K562 (cell line): ENCODE results near the gene TMEM129. TPM values are rescaled to one million over a fixed set of nuclear protein-coding genes. Genes with fewer than 3 reads are reported as not detected.
A peak's percentile ranks its signal among the peaks of the same experiment; 100 is the strongest.

ENCODE experiments used
- ATAC-seq: fragments of 200-7000 bp; cut with Tn5 transposase; 3 replicates; pipeline ENCODE4 v1.9.1; 2020; ENCODE audit warnings: moderate library complexity
- BruUV-seq: library from RNA; stranded (reverse); fragments of 400-500 nt; replicated peaks from 2 replicates; lab custom pipeline; 2021; lab: Mats Ljungman, UMichigan
- CTCF ChIA-PET: fragments of 300-600 bp; formaldehyde crosslinking; extraction: SDS; loops from one replicate; lab custom pipeline; 2021; ENCODE audit warnings: low intra/inter-chr PET ratio; lab: Yijun Ruan, JAX
- POLR2A ChIA-PET: fragments of 300-600, 350-650 bp; sonication (Branson Sonifier 250); formaldehyde crosslinking; extraction: SDS; loops from one replicate; lab custom pipeline; 2021; ENCODE audit warnings: antibody characterized with exemption, inconsistent platforms; lab: Yijun Ruan, JAX
- DNase-seq, 4 experiments: peaks; one replicate each; pipeline versions ENCODE4 v3.0.0 to v3.0.0-alpha.2; 2011 to 2018; ENCODE audit warnings: low spot score in 3 of 4, mixed read lengths in 3 of 4; ENCODE audit errors: extremely low read depth in 1 of 4
- FAIRE-seq: peaks from 2 replicates; lab custom pipeline; 2011; peaks lifted over from hg19 to GRCh38; lab: Jason Lieb, UNC
- H2AFZ ChIP-seq: 2 replicates; pipeline ENCODE4 v1.6.0; 2011; ENCODE audit warnings: low read depth, low read length, control low read depth, inconsistent platforms
- H3K27ac ChIP-seq: fragments of 200-600 bp; 3 replicates; pipeline ENCODE4 v1.8.0; 2011; ENCODE audit warnings: low read depth, mild to moderate bottlenecking, control low read depth, inconsistent platforms, low read length, moderate library complexity, mixed read lengths; ENCODE audit errors: extremely low read depth
- H3K27me3 ChIP-seq, 2 experiments: fragments of 300-600 bp in 1 of 2; 2 replicates in 1 of 2; 3 replicates in 1 of 2; pipeline versions ENCODE4 v1.6.0 to v1.8.0; 2011; ENCODE audit warnings: inconsistent platforms in 2 of 2, low read length in 2 of 2, mild to moderate bottlenecking in 1 of 2, mixed read lengths in 1 of 2, moderate library complexity in 1 of 2; ENCODE audit not compliant: control insufficient read depth in 2 of 2, insufficient read depth in 2 of 2
- H3K36me3 ChIP-seq: fragments of 300-600 bp; 3 replicates; pipeline ENCODE4 v1.8.0; 2011; ENCODE audit warnings: mild to moderate bottlenecking, low read length, inconsistent platforms; ENCODE audit not compliant: control insufficient read depth, insufficient read depth
- H3K4me1 ChIP-seq, 2 experiments: fragments of 200-600 bp in 1 of 2; replicated peaks in 1 of 2; 2 replicates in 1 of 2; 3 replicates in 1 of 2; pipeline versions ENCODE4 v1.5.1 to v1.8.0; 2011; ENCODE audit warnings: inconsistent platforms in 2 of 2, low read length in 2 of 2, mild to moderate bottlenecking in 1 of 2, mixed read lengths in 1 of 2, moderate library complexity in 1 of 2; ENCODE audit not compliant: control insufficient read depth in 2 of 2, insufficient read depth in 2 of 2
- H3K4me2 ChIP-seq: 2 replicates; pipeline ENCODE4 v1.6.1; 2011; ENCODE audit warnings: low read length, control low read depth, inconsistent platforms, mixed read lengths; ENCODE audit not compliant: insufficient read depth
- H3K4me3 ChIP-seq: fragments of 200-600 bp; sonication (generic), shearing (Covaris generic); 2 replicates; pipeline ENCODE4 v1.5.1; 2016; ENCODE audit warnings: control low read depth, inconsistent platforms
- H3K79me2 ChIP-seq: fragments of 200-600 bp; 3 replicates; pipeline ENCODE4 v1.8.0; 2011; ENCODE audit warnings: low read length, inconsistent platforms; ENCODE audit not compliant: control insufficient read depth, insufficient read depth
- H3K9ac ChIP-seq, 2 experiments: 2 replicates each; pipeline versions ENCODE4 v1.6.0 to v1.6.1; 2011; ENCODE audit warnings: low read depth in 2 of 2, low read length in 2 of 2, control low read depth in 1 of 2, inconsistent platforms in 1 of 2, mild to moderate bottlenecking in 1 of 2, mixed read lengths in 1 of 2; ENCODE audit not compliant: insufficient read depth in 1 of 2
- H3K9me1 ChIP-seq: one replicate; pipeline ENCODE4 v1.6.0; 2011; ENCODE audit warnings: inconsistent platforms, mild to moderate bottlenecking, low read length, moderate library complexity; ENCODE audit not compliant: control insufficient read depth, insufficient read depth
- H3K9me3 ChIP-seq: replicated peaks from 2 replicates; pipeline ENCODE4 v1.5.1; 2011; ENCODE audit warnings: low read depth, low read length, inconsistent platforms; ENCODE audit not compliant: control insufficient read depth, insufficient read depth
- H4K20me1 ChIP-seq: replicated peaks from 2 replicates; pipeline ENCODE4 v1.6.1; 2011; ENCODE audit warnings: low read length, inconsistent platforms, mixed read lengths; ENCODE audit not compliant: control insufficient read depth, insufficient read depth
- GTF2A2 ChIP-seq: IDR thresholded peaks from 2 replicates; pipeline ENCODE4 v1.6.1; 2016; ENCODE audit warnings: mild to moderate bottlenecking, missing genetic modification characterization, missing compliant biosample characterization
- HDAC3 ChIP-seq: fragments of 450-650 bp; IDR thresholded peaks from 2 replicates; pipeline ENCODE4 v1.6.1; 2018; ENCODE audit warnings: borderline replicate concordance, mild to moderate bottlenecking, moderate library complexity; ENCODE audit not compliant: partially characterized antibody
- HEY1 ChIP-seq: fragments of 250-450 bp; sonication (Bioruptor Pico); IDR thresholded peaks from 2 replicates; pipeline ENCODE4 v1.5.0; 2020; ENCODE audit warnings: mild to moderate bottlenecking, moderate library complexity, borderline replicate concordance
- NUFIP1 ChIP-seq: fragments of 450-650 bp; IDR thresholded peaks from 2 replicates; pipeline ENCODE4 v1.6.1; 2018; ENCODE audit not compliant: partially characterized antibody
- POU5F1 ChIP-seq: fragments of 150-350 bp; IDR thresholded peaks from 2 replicates; pipeline ENCODE4 v1.6.1; 2014; ENCODE audit warnings: borderline replicate concordance, low read length, low read depth, mild to moderate bottlenecking; ENCODE audit not compliant: partially characterized antibody
- SP2 ChIP-seq: IDR thresholded peaks from 2 replicates; pipeline ENCODE4 v1.6.1; 2011; ENCODE audit warnings: mild to moderate bottlenecking, low read depth, low read length, moderate library complexity; ENCODE audit not compliant: poor library complexity, severe bottlenecking; ENCODE audit errors: extremely low read depth
- SREBF2 ChIP-seq: sonication (generic); formaldehyde crosslinking; IDR thresholded peaks from 2 replicates; pipeline ENCODE4 v1.4.0; 2020; ENCODE audit warnings: mild to moderate bottlenecking, missing genetic modification reagents
- SUPT5H ChIP-seq: fragments of 450-650 bp; IDR thresholded peaks from 2 replicates; pipeline ENCODE4 v1.6.1; 2016
- TBP ChIP-seq: optimal IDR thresholded peaks from 2 replicates; pipeline ENCODE3; 2011; ENCODE audit warnings: low read depth, low read length, improper control_type of control experiment
- U2AF2 ChIP-seq: fragments of 200-400 bp; formaldehyde crosslinking; optimal IDR thresholded peaks from 2 replicates; pipeline ENCODE3; 2017; ENCODE audit warnings: low read depth, mild to moderate bottlenecking, low read length
- ZBED1 ChIP-seq: IDR thresholded peaks from 2 replicates; pipeline ENCODE4 v1.6.1; 2014
- ZNF253 ChIP-seq: fragments of 250-450 bp; sonication (Bioruptor Pico); conservative IDR thresholded peaks from 2 replicates; pipeline ENCODE4 v1.6.1; 2021; ENCODE audit warnings: mild to moderate bottlenecking
- ZNF263 ChIP-seq: sonication (generic); formaldehyde crosslinking; IDR thresholded peaks from 2 replicates; pipeline ENCODE4 v1.8.0; 2022; ENCODE audit warnings: mild to moderate bottlenecking, missing genetic modification reagents, borderline replicate concordance
- ZNF551 ChIP-seq: fragments of 250-450 bp; sonication (Bioruptor Pico); IDR thresholded peaks from 2 replicates; pipeline ENCODE4 v1.5.0; 2021; ENCODE audit warnings: mild to moderate bottlenecking, moderate library complexity
- WGBS: fragments of 100-300 bp; shearing (Covaris generic); methylation state at CpG from one replicate; pipeline ENCODE4 v1.1.6; 2016; ENCODE audit warnings: low coverage, mixed read lengths; ENCODE audit not compliant: insufficient coverage; ENCODE audit errors: missing lambda C conversion rate; 5-methylcytosine and 5-hydroxymethylcytosine counted together
- in situ Hi-C: fragments of 300-500 bp; cut with MboI; formaldehyde crosslinking; loops from 4 replicates; pipeline ENCODE4 v1.15.0; 2018; ENCODE audit warnings: inconsistent platforms, mixed read lengths
- intact Hi-C: fragments of 100-400 bp; cut with micrococcal nuclease; formaldehyde crosslinking; loops from 2 replicates; pipeline ENCODE4 v1.14.2; 2022
- polyA plus RNA-seq, 8 experiments: library from polyadenylated mRNA; depleted of rRNA in 4 of 8; stranded (reverse) in 5 of 8; unstranded in 3 of 8; fragments of >200 nt; fragmentation: Nextera tagmentation in 2 of 8; fragmentation: Illumina TruSeq in 1 of 8; extraction: Ambion mirVana in 2 of 8; extraction: Trizol in 1 of 8; gene quantifications; 2 replicates each; pipeline versions ENCODE4 v1.2.1 to v1.2.3, GENCODE V29; 2011 to 2014; ENCODE audit warnings: inconsistent platforms in 1 of 8, missing spikeins in 1 of 8
- total RNA-seq, 7 experiments: library from RNA; depleted of rRNA in 6 of 7; stranded (reverse); fragments of >200 nt in 6 of 7; fragmentation: Illumina TruSeq in 2 of 7; extraction: Trizol in 2 of 7; gene quantifications; 2 replicates each; pipeline versions ENCODE4 v1.2.1 to v1.2.3, GENCODE V29; 2011 to 2021; ENCODE audit warnings: low replicate concordance in 1 of 7
- TF ChIP-seq, protein P1 (sequence below), 2 experiments: fragments of 450-650 bp; conservative IDR thresholded peaks; 2 replicates each; pipeline ENCODE4 v1.6.1; 2017; ENCODE audit warnings: mild to moderate bottlenecking in 2 of 2, moderate library complexity in 2 of 2
- TF ChIP-seq, protein P2 (sequence below): fragments of 450-650 bp; IDR thresholded peaks from 2 replicates; pipeline ENCODE4 v1.6.1; 2017; ENCODE audit warnings: antibody characterized with exemption
- TF ChIP-seq, protein P3 (sequence below): fragments of 250-450 bp; sonication (Bioruptor Pico); IDR thresholded peaks from 2 replicates; pipeline ENCODE4 v1.8.0; 2022; ENCODE audit warnings: inconsistent platforms, mild to moderate bottlenecking, moderate library complexity, borderline replicate concordance

TMEM129 gene
- total and polyA plus RNA-seq, 9 of the 15 experiments (the other 6 are each of a cell fraction or from before 2014, with no cell fraction given): 0.34 to 47.2 (median 18.8) TPM

DNA sequence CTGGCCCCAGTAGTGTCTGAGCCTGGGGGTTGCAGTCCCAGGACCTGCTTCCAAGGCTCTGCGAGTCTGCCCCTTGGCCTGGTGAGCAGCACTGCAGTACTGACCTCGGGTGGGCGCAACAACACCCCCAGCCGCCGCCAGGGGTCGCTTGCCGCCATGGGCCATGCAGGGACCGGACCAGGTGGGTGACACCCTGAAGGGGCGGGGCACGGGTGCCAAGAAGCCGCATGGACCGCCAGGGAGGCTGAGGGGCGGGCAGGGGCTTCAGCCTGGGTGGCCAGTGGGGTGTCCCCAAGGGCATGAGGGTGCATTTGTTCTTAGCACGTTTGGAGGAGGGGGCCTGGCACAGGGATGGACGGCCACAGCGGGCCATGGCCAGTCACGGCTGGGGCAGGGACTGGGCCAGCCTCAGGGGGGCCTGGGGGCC lies 25.2 kb upstream of the TMEM129 start:
- no peak overlapping the region for H3K4me2 ChIP-seq
- no peak overlapping the region for H3K4me3 ChIP-seq
- intact Hi-C loops: loop anchor here (5.0 kb wide), 2 partner anchors 161 to 441 kb away; no protein-coding TSS in a partner anchor
- H4K20me1 ChIP-seq: no peaks in the 10 kb centered on the region
- H3K36me3 ChIP-seq: peaks cover 37% of the 10 kb centered on the region; the same call in 2 of the 3 replicates
- ChIA-PET POLR2A (interaction anchor here (0.6 to 1.1 kb wide), 4 partner anchors 10 to 62 kb away, joined by 3 to 4 read pairs (median 4); no protein-coding TSS in a partner anchor), CTCF (interaction anchor here (0.7 to 6.2 kb wide), 2 partner anchors 63 to 165 kb away, joined by 3 to 94 read pairs; no protein-coding TSS in a partner anchor)
- peaks cover 0 to 73% of the 10 kb centered on the region in 2 experiments; a peak in 2 of 5 replicates for H3K4me1 ChIP-seq
- ATAC-seq (peak; percentile 89), FAIRE-seq (peak; percentile 67), DNase-seq (peak; percentile 83 to 90 (median 87))
- no TSS peak for BruUV-seq
- H3K27me3 ChIP-seq: no peaks in the 10 kb centered on the region
- H3K9ac ChIP-seq: no peak overlapping the region
- in situ Hi-C loops: no loop called here
- no peak overlapping the region for H2AFZ ChIP-seq
- H3K9me3 ChIP-seq: no peaks in the 10 kb centered on the region
- 8% methylated on average over 12 of the region's 17 CpGs for WGBS
- H3K9me1 ChIP-seq: no peaks in the 10 kb centered on the region
- no peaks in the 10 kb centered on the region for H3K79me2 ChIP-seq
- no peak overlapping the region for H3K27ac ChIP-seq
- no peak for TF ChIP-seq SUPT5H
- TF ChIP-seq HDAC3: no peak
- TF ChIP-seq, protein P1, sequence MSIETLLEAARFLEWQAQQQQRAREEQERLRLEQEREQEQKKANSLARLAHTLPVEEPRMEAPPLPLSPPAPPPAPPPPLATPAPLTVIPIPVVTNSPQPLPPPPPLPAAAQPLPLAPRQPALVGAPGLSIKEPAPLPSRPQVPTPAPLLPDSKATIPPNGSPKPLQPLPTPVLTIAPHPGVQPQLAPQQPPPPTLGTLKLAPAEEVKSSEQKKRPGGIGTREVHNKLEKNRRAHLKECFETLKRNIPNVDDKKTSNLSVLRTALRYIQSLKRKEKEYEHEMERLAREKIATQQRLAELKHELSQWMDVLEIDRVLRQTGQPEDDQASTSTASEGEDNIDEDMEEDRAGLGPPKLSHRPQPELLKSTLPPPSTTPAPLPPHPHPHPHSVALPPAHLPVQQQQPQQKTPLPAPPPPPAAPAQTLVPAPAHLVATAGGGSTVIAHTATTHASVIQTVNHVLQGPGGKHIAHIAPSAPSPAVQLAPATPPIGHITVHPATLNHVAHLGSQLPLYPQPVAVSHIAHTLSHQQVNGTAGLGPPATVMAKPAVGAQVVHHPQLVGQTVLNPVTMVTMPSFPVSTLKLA (conservative IDR thresholded peaks at IDR 0.05): 0 out of 4 replicates have a peak, but pooled peaks of 1 of the 2 experiments have one; percentile 38
- TF ChIP-seq ZNF253 (CRISPR knock-in tag): no peak
- TF ChIP-seq TBP: no peak
- TF ChIP-seq GTF2A2 (tag): no peak
- TF ChIP-seq ZBED1: no peak
- TF ChIP-seq, protein P2, sequence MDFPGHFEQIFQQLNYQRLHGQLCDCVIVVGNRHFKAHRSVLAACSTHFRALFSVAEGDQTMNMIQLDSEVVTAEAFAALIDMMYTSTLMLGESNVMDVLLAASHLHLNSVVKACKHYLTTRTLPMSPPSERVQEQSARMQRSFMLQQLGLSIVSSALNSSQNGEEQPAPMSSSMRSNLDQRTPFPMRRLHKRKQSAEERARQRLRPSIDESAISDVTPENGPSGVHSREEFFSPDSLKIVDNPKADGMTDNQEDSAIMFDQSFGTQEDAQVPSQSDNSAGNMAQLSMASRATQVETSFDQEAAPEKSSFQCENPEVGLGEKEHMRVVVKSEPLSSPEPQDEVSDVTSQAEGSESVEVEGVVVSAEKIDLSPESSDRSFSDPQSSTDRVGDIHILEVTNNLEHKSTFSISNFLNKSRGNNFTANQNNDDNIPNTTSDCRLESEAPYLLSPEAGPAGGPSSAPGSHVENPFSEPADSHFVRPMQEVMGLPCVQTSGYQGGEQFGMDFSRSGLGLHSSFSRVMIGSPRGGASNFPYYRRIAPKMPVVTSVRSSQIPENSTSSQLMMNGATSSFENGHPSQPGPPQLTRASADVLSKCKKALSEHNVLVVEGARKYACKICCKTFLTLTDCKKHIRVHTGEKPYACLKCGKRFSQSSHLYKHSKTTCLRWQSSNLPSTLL: peak; percentile 83
- no peak for TF ChIP-seq U2AF2
- no peak for TF ChIP-seq HEY1
- no peak for TF ChIP-seq SREBF2
- TF ChIP-seq, protein P3, sequence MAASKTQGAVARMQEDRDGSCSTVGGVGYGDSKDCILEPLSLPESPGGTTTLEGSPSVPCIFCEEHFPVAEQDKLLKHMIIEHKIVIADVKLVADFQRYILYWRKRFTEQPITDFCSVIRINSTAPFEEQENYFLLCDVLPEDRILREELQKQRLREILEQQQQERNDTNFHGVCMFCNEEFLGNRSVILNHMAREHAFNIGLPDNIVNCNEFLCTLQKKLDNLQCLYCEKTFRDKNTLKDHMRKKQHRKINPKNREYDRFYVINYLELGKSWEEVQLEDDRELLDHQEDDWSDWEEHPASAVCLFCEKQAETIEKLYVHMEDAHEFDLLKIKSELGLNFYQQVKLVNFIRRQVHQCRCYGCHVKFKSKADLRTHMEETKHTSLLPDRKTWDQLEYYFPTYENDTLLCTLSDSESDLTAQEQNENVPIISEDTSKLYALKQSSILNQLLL (CRISPR knock-in tag): no peak
- no peak for TF ChIP-seq POU5F1
- no peak for TF ChIP-seq ZNF551 (CRISPR knock-in tag)
- no peak for TF ChIP-seq SP2
- no peak for TF ChIP-seq NUFIP1
- no peak for TF ChIP-seq ZNF263 (CRISPR knock-in tag)
